ENCODE measurements around the gene RARA. TPM values are rescaled to one million over a fixed set of nuclear protein-coding genes. Genes with fewer than 3 reads are reported as not detected.
A peak's percentile ranks its signal among the peaks of the same experiment; 100 is the strongest.

Gene RARA
- polyA plus RNA-seq, 3 donors = 14.9 to 63.9 (median 29.4) TPM

- no peak overlapping the region for H3K9ac ChIP-seq (ENCODE audit: insufficient read depth, low read length, poor library complexity, severe bottlenecking)
- 95% methylated on average over 18 of the region's 19 CpGs for WGBS (ENCODE audit: insufficient coverage)
- H3K79me2 ChIP-seq (ENCODE audit: insufficient read depth, low read length) = peaks cover 64% of the 10 kb centered on the region
- H3K4me3 ChIP-seq (replicated peaks in 1 of 3; ENCODE audit: low read depth in 2 of 3, low read length in 3 of 3) = no peak overlapping the region
- H3K4me1 Mint-ChIP-seq = peaks cover 68% of the 10 kb centered on the region
- peaks cover 69 to 90% of the 10 kb centered on the region in 2 donors for H3K36me3 Mint-ChIP-seq
- intact Hi-C loops (cut with micrococcal nuclease) = no loop called here
- peaks cover 100% of the 10 kb centered on the region for H4K20me1 ChIP-seq (ENCODE audit: insufficient read depth, low read length)
- H3K4me1 ChIP-seq (ENCODE audit: control insufficient read depth in 1 of 2, insufficient read depth in 2 of 2, low read length in 2 of 2) = peaks cover 40 to 71% of the 10 kb centered on the region in 2 donors
- peaks cover 69 to 83% of the 10 kb centered on the region in 2 donors for H3K36me3 ChIP-seq (replicated peaks in 1 of 2; ENCODE audit: control insufficient read depth in 1 of 2, insufficient read depth in 2 of 2, low read length in 2 of 2)
- H3K9me3 Mint-ChIP-seq = no peaks in the 10 kb centered on the region
- no peaks in the 10 kb centered on the region for H3K27me3 ChIP-seq (ENCODE audit: control insufficient read depth in 2 of 2, insufficient read depth in 2 of 2, low read length in 2 of 2)
- no peak overlapping the region for H3K4me3 Mint-ChIP-seq
- peaks cover 0 to 4% (median 3%) of the 10 kb centered on the region in 3 donors for H3K27me3 Mint-ChIP-seq (ENCODE audit: low read depth in 3 of 3)
- no peak for TF ChIP-seq CTCF (IDR thresholded peaks at IDR 0.05)
- peak overlapping the region in 6 of 7 donors; percentile 42 to 67 (median 60) for H3K27ac Mint-ChIP-seq
- DNase-seq = no peak
- H2AFZ ChIP-seq (ENCODE audit: insufficient read depth, low read depth, low read length, poor library complexity, severe bottlenecking) = no peak overlapping the region
- no peak overlapping the region for H3K27ac ChIP-seq (ENCODE audit: low read depth in 1 of 2, low read length in 2 of 2)
- H3K4me2 ChIP-seq (replicated peaks; ENCODE audit: extremely low read depth, low read length, poor library complexity, severe bottlenecking) = no peak overlapping the region
- no peaks in the 10 kb centered on the region for H3K9me3 ChIP-seq (replicated peaks in 1 of 2; ENCODE audit: control insufficient read depth in 1 of 2, insufficient read depth in 1 of 2, low read length in 2 of 2)
Measured at GRCh38 chr17:40349895-40350688, 41.1 kb downstream of the RARA start.

- Histone ChIP-seq H3K4me2 (replicated peaks; ENCODE audit: extremely low read depth, low read length, poor library complexity, severe bottlenecking) (no peak overlapping the region), H3K4me1 (ENCODE audit: control insufficient read depth in 1 of 2, insufficient read depth in 2 of 2, low read length in 2 of 2) (peaks cover 33 to 64% of the 10 kb centered on the region in 2 donors), H3K27me3 (ENCODE audit: control insufficient read depth in 2 of 2, insufficient read depth in 2 of 2, low read length in 2 of 2) (no peaks in the 10 kb centered on the region), H3K9me3 (replicated peaks in 1 of 2; ENCODE audit: control insufficient read depth in 1 of 2, insufficient read depth in 1 of 2, low read length in 2 of 2) (no peaks in the 10 kb centered on the region), H2AFZ (ENCODE audit: insufficient read depth, low read depth, low read length, poor library complexity, severe bottlenecking) (no peak overlapping the region), H3K4me3 (replicated peaks in 1 of 3; ENCODE audit: low read depth in 2 of 3, low read length in 3 of 3) (no peak overlapping the region), H3K79me2 (ENCODE audit: insufficient read depth, low read length) (peaks cover 57% of the 10 kb centered on the region), H4K20me1 (ENCODE audit: insufficient read depth, low read length) (peaks cover 100% of the 10 kb centered on the region), H3K27ac (ENCODE audit: low read depth in 1 of 2, low read length in 2 of 2) (no peak overlapping the region), H3K9ac (ENCODE audit: insufficient read depth, low read length, poor library complexity, severe bottlenecking) (no peak overlapping the region), H3K36me3 (replicated peaks in 1 of 2; ENCODE audit: control insufficient read depth in 1 of 2, insufficient read depth in 2 of 2, low read length in 2 of 2) (peaks cover 76 to 90% of the 10 kb centered on the region in 2 donors)
- Mint-ChIP-seq H3K27ac (peak overlapping the region in 3 of 7 donors; percentile 32 to 60 (median 41)), H3K4me3 (no peak overlapping the region), H3K27me3 (ENCODE audit: low read depth in 3 of 3) (peaks cover 0 to 4% (median 3%) of the 10 kb centered on the region in 3 donors), H3K9me3 (no peaks in the 10 kb centered on the region), H3K4me1 (peaks cover 64% of the 10 kb centered on the region), H3K36me3 (peaks cover 77 to 95% of the 10 kb centered on the region in 2 donors)
- 90% methylated on average over 6 of the region's 17 CpGs for WGBS (ENCODE audit: insufficient coverage)
- TF ChIP-seq CTCF (IDR thresholded peaks at IDR 0.05) = no peak
- no peak for DNase-seq
- intact Hi-C loops (cut with micrococcal nuclease) = no loop called here
Measured at GRCh38 chr17:40350689-40351358, 41.8 kb downstream of the RARA start.

All from CD14-positive monocyte (primary cell).